DMS53 treated with DMSO at 0.1 percent for 48 hours (cell line): ENCODE results near the gene MRPL58.
"Not testable (repeated sequence)": the region's sequence is repeated elsewhere in the genome, so short reads cannot be mapped to it uniquely, and the experiment has no call there.

ENCODE experiments used
- DNase-seq: peaks from one replicate; lab custom pipeline; 2025; ENCODE audit not compliant: unreplicated experiment; lab: John Stamatoyannopoulos, UW

MRPL58 gene

DNA sequence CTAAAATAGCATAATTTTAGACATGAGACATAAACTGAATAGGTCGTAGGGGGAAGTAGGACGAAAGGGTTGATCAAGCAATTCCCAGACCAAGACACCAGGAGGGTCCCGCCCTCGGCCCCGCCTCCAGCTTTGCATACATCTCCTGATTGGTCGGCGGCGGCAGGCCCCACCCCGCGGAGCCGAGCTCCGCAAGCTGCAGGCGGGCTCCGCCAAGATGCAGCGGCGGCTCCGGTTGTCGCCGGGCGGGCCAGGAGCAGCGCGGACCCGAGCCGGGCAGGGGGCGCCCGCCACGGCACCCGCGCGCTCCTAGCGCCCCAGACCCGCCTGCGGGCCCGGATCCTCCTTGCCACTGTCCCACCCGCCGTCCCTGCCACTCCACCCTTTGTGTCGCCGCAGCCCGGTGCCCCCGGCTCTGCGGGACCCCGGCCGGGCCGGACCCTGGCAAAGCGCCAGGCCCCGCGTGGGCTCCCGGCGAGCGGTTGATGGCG lies 25.0 kb upstream of the MRPL58 start, which contains the start of gene CDR2L:
TSS of gene CDR2L (plus strand) at position 215 of the 491 bp plus-strand sequence. CDS start 412 bp downstream, outside the sequence.
- peak; percentile 94 for DNase-seq

DNA sequence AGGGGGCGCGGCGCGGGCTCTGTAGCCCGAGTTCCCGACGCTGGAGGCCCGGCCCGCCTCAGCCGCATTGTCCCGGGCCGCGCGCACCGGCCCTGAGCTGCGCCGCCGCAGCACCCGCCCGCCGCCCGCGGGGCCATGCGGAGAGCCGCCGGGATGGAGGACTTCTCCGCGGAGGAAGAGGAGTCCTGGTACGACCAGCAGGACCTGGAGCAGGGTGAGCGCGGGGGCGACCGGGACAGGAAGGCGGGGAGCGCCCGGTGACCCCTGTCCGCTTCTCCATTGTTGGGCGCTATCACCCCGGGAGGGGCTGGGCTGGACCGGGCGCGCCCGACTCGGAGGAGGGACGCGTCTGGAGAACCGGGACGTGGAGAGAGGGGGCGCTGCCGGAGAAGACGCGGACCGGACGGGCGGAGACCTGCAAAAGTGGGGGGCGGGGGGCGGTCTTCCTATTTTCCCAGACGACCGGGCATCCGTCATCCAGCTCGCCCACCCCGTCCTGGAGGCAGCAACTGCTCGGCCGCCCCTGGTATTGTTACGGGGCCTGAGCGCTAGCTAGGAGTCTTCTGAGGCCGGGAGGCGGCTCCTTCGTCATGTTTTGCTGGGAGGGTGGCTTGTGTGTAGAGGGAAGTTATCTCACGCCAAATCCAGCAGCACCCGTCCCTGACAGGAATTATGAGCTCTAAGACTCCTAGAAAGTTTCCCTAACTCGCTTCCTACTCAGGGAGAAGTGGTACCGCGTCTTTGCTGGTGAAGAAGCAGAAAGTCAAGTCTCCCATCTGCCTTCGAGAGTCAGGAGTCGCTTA lies 24.4 kb upstream of the MRPL58 start:
- no peak for DNase-seq

DNA sequence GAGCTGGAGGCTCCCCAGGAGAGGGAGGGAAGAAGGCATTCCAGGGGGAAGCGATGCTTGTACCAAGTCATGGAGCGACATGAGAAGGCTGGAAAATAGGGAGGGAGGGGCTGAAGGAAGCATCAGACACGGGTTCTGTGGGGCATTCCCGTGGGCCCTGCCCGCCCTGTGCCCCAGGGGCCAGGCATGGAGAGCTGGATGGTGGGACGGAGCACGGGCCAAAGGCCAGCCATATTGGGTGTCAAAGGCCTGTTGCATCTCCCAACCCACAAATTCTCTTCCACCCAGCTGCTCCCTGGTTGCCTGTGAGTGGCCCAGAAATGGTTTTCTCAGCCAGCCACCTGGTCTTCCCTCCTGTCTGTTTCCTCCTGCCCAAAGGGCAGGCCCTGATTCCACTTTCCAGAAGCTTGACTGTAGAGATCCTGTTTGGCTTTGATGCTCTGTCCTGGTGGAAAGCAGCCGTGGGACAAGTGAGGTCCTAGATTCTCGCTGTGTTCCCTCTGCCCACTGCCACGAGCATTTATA lies 21.8 kb upstream of the MRPL58 start:
- DNase-seq = no peak

- no peak for DNase-seq
Observed at GRCh38 chr17:74992223-74992622, 20.2 kb upstream of the MRPL58 start.

GRCh38 chr17:74994440-74994839 lies 18.0 kb upstream of the MRPL58 start:
- DNase-seq = no peak

DNA sequence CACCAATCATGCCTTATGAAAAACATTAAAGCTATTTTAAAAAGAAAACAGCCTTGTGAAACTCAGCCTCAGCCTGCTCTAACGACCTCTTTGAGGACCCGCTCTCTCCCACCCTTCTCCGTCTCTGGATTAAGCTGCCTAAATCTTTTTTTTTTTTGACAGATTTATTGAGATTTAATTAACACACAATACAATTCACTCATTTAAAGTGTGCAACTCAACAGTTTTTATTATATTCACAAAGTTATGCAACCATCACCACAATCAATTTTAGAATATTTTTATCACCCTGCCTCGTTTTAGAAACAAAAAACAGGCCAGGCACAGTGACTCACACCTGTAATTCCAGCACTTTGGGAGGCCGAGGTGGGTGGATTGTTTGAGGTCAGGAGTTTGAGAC lies 16.6 kb upstream of the MRPL58 start:
- no peak for DNase-seq

GRCh38 chr17:74998783-74999182 lies 13.7 kb upstream of the MRPL58 start:
- DNase-seq = no peak

DNA sequence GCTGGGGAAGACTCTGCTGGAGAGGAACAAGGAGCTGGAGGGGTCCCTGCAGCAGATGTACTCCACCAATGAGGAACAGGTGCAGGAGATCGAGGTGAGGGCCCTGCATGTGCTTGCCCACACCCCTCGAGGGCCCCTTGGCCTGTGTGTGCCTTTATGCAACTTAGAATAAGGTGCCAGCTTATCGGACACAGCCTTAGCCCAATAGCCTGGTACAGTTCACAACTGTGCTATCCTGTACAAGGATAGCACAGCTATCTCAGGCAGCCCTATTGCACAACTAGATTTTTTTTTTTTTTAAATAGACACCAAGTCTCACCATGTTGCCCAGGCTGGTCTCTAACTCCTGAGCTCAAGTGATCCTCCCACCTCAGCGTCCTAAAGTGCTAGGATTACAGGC lies 12.9 kb upstream of the MRPL58 start:
- DNase-seq = no peak

- no peak for DNase-seq
Observed at GRCh38 chr17:75001915-75002843, 10.3 kb upstream of the MRPL58 start.

GRCh38 chr17:75003070-75003956 lies 9.2 kb upstream of the MRPL58 start:
- DNase-seq = no peak

- no peak for DNase-seq
Observed at GRCh38 chr17:75003957-75004355, 8.5 kb upstream of the MRPL58 start.

- DNase-seq = no peak
Observed at GRCh38 chr17:75004371-75004770, 8.1 kb upstream of the MRPL58 start.

DNA sequence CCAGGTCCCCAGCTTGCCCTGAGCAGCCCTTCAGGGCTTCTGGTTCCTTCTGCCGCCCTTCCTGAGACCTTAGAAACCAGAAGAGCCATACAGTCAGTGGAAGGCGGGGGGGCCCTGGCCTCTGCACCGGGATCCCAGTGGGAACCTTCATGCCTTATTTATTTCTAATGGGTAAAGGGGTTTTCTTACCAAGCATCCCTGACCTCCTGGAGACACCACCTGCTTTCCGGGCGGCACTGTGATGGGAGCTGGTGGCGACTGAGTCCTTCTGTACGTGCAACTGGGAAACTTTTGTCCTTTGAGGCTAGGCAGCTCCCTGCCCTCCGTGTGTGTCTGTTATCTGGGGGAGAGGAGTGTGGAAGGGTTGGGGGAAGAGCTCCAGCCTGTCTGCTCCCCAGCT lies 7.2 kb upstream of the MRPL58 start:
- no peak for DNase-seq

DNA sequence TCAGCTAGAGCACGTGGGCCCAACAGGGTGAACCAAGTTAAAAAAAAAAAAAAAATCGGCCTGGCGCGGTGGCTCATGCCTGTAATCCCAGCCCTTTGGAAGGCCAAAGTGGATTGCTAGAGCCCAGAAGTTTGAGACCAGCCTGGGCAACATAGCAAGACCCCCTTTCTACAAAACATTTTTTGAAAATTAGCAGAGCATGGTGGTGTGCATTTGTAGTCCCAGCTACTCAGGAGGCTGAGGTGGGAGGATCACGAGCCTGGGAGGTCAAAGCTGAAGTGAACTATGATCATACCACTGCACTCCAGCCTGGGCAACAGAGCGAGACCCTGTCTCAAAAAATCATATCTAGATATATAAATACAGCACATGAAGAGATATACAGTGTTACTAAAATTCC lies 6.4 kb upstream of the MRPL58 start:
- DNase-seq = not testable (repeated sequence)

DNA sequence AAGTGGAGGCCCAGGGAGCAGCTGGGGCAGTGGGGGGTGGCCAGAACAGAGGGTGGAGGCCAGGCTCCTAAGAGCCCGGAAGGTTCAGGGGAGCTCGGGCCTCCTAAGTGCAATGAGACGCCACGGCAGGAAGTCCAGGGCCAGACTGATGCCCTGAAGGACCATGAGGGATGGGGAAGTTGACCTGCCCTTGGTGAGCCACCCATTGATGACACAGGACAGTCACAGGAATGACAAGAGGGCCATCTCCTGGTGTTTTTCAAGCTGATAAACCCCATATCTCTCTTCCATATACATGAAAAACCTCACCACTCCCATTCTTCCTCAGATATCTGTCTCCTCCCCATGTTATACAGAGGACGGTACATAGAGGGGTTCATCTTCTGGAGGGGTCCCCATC lies 5.8 kb upstream of the MRPL58 start:
- DNase-seq = no peak

GRCh38 chr17:75008373-75008772 lies 4.1 kb upstream of the MRPL58 start:
- DNase-seq = peak; percentile 31

- DNase-seq = no peak
Observed at GRCh38 chr17:75009139-75009724, 3.2 kb upstream of the MRPL58 start.

- peak; percentile 65 for DNase-seq
Observed at GRCh38 chr17:75010683-75011400, 1.6 kb upstream of the MRPL58 start.

DNA sequence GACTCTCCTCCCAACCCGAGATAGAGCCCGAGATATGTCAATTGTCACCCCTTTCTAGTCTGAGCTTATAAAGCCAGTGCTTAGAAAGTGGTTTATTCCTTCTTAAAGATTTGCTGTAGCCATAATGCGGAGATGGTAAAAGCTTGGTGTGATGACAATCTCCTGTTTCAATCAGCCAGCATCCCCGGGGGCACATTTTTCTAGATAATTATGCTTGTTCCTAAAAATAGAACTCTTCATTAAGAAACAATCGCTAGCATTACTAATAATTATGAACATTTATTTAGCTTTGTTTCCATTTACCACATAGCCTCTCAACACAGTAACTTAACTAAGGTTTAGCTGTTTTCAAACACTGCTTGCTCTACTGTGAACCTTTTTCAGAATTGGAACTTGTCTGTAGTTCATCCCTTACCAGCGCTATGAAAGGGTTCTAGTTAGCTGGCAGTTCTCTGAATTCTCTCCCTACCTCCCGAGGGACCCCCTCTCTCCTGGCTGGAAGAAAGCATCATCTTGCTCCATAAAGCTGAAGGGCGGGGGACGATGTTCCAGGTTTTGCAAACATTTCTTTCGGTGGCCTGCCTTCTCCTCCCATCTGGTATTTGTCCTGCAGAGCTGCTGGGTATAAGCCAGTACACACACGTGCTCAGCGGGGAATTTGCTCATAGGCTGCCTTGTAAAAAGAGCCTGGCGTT lies 922 bp upstream of the MRPL58 start:
- peak; percentile 43 for DNase-seq
